Keratinocyte (primary cell): ENCODE data around the gene MSANTD3.

Source experiments
- CTCF ChIP-seq, 3 experiments: IDR thresholded peaks in 1 of 3; conservative IDR thresholded peaks in 1 of 3; optimal IDR thresholded peaks in 1 of 3; 2 replicates in 2 of 3; 3 replicates in 1 of 3; pipeline versions ENCODE3 to v1.5.1; 2011; ENCODE audit warnings: low read length in 3 of 3, mild to moderate bottlenecking in 3 of 3, moderate library complexity in 2 of 3, control low read depth in 1 of 3, inconsistent platforms in 1 of 3; ENCODE audit not compliant: insufficient read depth in 2 of 3; ENCODE audit errors: extremely low read depth in 1 of 3
- EZH2 ChIP-seq: IDR thresholded peaks from one replicate; pipeline ENCODE4 v1.6.1; 2012; ENCODE audit warnings: inconsistent platforms, mild to moderate bottlenecking, low read length, moderate library complexity

- TF ChIP-seq CTCF (optimal IDR thresholded peaks at IDR 0.05 in 1 of 3, IDR thresholded peaks at IDR 0.05 in 1 of 3, conservative IDR thresholded peaks at IDR 0.05 in 1 of 3; ENCODE audit: extremely low read depth in 1 of 3, insufficient read depth in 2 of 3, low read length in 3 of 3) (peak in 1 of 3 experiments; percentile 30), EZH2 (no peak)
Measured at GRCh38 chr9:100492952-100493351, 66.0 kb downstream of the MSANTD3 start.
